Hematopoietic multipotent progenitor cell treated with erythropoietin and hydrocortisone succinate and interleukin-3 and kit ligand, for 8 days (in vitro differentiated cells): ENCODE results near the gene MEG3.

Source experiments
- DNase-seq: peaks from one replicate; pipeline ENCODE4 v3.0.0-alpha.2; 2015

Gene MEG3

DNA sequence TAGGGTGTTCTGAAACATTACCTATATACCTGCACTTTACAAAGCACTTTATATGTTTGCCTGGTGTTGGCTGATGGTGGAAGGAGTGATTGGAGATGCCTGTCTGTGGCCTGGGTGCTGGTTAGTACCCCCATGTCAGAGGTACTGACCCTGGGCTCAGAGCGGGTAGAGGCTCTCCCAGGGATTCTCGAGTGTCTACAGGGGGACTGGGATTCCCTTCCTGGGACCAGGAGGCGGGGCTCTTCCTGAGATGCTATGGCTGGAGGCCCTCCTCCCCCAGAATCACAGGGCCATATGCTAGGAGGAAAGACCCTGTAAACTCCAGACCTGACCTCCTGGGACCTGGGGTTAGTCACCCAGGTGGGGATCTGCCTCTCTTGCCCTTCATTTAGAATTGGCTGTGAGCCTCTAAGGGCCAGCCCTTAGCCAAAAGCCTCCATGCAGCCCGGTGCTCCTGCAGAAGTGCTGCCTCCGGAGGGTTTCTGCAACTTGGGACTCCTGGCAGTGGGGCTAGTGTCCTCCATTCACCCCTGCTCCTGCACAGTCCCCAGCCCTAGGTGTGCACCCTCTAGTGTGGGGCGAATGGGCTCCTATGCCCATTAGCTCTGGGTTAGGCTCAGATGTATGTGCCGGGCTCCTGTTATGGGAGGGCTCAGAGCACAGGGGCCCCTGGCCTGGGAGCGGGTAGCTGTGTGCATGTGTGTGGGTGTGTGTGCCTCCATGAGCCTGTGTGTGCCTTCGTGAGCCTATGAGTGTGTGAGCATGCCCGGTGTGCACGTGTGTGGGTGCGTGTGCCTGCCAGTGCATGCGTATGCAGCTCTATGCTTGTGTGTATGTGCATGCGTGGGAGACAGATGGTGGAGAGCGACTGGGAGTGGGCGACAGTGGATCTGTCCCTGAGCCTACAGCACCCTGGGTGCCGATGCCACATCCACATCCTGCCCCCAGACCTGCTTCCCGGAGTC, 41.0 kb downstream of the MEG3 start:
- no peak for DNase-seq

DNA sequence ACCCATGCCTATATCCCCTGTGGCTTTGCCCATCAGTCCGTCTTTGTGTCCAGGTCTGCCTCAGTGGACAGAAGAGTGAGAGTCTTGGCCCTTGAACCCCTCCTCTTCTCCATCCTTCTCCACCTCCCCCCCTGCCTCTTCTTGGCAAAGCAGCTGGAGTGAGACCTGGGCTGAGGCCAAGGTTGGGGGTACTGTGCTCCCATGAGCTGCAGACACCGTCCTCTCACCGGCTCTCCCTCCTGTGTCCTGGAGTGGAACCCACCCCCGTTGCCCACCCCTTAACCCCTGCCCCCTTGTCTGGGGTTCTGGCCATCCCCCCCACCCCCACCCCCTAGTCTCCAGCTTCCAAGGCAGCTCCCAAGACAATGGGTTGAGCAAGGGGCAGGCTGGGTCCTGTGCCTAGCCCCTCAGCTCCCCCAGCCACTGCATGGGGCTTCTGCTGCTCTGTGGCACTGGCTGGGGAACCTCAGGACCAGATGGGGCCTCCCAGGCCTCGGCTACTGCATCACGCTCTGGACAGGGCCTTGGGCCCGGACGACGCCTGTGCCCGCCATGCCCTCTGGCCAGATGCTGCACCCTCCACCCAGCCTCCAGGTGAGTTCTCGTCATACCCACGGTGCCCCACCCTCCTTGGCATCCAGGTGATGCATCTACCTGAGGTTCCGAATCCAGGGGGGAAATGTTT, 41.9 kb downstream of the MEG3 start:
- no peak for DNase-seq

DNA sequence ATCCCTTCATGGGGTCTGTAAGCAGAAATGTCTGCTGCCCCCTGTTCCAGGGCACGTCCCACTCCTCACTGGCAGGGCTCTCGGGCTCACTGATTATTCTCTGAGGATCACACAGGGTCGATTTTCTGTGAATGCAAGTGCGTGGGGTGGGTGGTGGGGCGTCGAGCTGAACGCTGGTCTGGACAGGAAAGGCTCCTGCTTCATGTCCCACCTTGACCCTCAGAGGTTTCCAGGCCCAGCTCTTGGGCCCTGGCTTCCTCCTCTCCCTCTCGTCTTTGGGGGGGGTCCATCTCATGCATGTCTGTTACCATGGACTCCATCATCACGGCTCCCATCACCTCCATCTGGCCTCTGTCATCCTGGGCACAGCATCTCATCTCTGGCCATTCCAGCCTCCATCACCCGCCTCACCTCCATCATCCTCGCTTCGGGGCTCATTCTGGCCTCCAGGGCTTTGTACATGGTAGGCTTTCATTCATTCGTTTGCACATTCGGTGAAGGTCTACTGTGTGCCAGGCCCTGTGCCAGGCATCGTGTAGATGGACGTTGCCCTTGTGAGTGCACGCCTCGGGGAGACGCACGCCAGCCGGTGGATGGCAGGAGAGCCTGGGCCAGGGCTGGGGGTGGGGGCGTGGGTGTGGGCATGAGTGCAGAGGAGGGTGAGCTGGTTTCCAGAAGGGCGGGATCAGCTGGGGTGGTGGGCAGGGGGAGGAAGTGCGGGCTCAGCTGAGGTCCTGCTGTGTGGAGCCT, 42.9 kb downstream of the MEG3 start:
- no peak for DNase-seq

DNA sequence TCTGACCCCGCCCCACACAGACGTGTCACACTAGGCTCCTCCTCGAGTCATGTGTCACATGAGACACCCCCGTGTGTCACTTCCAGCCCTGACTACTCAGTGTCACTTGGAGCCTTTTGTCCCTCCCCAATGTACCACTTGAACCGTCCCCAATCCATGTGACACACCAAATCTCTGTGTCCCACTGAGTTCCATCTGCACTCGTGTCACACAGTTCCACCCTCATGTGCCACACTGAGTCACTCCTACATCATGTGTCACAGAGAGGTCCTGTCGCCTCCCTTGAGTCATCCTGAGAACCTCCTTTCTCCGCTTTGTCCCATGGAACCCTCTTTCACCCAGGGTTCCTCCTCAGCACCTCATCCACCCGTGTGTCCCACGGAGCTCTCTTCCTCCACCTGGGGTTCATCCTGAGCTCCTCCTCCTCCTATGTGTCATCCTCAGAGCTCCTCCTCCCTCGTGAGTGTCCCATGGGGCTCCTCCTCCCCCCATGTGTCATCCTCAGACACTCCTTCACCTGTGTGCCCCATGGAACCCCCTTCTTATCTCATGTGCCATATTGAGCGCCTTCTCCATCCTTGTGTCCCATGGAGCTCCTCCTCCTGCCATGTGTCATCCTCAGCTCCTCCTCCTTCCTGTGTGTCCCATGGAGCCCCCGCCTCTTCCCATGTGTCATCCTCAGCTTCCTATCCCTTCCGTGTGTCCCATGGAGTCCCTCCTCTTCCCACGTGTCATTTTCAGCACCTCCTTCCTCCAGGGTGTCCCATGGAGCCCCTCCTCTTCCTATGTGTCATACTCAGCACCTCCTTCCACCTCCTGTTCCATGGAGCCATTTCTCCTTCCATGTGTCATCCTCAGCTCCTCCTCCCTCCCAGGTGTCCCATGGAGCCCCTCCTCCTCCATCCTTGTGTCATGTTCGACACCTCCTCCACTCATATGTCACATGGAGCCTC, 45.6 kb downstream of the MEG3 start:
- no peak for DNase-seq

DNA sequence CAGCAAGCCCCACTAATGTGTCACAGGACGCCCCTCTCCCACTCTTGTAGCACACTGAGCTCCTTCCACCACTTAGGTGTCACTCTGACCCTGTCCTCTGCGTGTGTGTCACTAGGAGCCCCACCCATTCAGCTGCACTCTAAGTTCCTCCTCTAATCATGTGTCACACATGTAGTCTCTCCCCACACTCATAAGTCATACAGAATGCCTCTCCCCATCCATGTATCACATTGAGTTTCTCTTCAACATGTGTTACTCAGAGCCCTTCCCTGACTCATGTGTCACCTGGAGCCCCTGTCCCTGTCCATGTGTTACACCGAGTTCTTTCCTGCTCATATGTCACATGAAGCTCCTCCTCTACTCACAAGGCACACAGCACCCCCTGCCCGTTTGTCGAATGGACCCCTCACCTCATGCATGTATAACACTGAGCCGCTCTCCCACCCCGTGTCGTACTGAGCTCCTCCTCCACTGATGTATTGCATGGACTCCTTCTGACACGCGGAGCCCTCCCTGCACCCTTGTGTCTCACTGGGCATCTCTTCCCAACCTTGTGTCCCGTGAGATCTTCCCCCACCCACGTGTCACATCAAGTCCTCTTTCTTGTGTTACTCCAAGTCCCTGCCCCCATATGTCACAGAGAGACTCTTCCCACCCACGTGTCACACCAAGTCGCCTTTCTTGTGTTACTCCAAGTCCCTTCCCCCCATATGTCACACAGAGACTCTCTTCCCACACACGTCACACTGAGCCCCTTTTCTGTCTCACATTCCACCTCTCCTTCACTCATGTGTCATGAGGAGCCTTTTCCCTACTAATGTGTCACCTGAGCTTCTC, 46.6 kb downstream of the MEG3 start:
- DNase-seq: no peak

DNA sequence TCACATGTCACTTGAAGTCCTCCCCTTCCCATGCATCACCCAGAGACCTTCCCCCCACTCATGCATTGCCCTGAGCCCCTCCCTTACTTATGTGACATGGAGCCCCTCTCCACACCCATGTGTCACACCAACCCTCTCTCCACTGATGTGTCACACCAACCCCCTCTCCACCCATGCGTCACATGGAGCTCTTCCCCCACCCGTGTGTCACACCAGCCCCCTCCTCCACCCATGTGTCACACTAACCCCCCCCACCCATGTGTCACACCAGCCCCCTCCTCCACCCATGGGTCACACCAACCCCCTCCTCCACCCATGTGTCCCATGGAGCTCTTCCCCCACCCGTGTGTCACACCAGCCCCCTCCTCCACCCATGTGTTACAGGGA, 47.2 kb downstream of the MEG3 start:
- DNase-seq: no peak

DNA sequence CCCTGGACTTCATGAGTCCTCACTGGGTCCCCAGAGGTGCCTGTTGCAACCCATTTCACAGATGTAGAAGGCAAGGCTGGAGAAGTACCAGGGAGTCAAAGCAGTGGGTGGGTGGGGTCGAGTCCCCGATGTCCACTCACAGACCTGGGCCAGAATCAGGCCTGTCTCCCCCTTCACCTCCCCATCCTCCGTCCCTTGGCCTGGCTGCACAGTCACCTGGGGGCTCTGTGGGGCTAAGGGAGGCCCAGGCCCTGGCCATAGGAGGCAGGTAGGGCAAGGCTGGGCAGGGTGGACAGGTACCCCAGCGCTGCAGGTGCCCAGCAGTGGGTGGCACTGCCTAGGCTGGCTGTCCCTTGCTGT, 48.1 kb downstream of the MEG3 start:
- no peak for DNase-seq

DNA sequence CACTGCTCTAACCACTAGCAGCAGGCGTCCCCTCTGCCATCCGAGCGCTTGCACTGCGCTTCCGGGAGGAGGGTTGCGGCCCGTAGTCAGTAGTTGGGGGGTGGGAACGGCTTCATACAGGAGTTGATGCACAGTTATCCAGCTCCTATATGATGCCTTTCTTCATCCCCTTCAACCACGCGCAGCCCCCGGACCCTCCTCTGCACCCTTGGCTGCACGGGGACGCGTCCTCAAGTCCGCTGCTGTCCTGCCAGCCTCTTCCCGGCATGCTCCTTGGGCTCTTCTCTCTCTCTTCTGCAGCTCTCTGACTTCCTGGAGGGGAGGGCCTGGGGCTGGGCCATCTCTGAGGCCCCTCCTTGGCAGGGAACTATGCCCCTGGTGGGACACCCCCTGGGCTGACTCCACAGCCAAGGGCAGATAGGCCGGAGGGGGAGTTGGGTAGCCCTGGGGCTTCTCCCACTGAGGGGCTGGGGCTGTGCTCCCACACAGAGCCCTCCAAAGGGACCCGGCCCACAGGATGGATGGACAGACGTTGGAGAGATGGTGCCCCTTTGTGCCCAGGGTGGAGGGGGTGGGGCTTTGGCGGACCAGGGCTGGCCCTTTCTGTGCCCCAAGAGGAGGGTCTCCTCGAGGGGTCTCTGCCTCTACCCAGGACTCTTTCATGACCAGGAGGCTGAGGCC, 48.6 kb downstream of the MEG3 start:
- DNase-seq: no peak

DNA sequence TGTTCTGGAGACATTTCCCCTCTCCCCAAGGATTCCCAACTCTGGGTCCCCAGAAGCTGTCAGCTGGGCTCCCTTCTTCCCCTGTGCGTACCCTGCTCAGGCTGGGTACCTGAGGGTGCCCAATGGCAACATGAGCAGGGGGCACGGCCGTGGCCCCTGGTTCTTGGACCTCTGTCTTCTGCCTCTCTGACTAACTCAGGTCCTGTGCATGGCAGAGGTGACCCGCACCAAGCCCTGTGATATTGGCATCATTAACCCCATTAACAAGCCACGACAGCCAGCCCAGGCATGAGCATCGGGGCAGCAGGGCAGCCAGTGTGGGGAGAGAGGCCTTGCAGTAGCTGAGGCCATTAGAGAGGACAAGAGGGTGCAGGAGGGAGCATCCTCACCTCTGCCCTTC, 49.2 kb downstream of the MEG3 start:
- no peak for DNase-seq

DNA sequence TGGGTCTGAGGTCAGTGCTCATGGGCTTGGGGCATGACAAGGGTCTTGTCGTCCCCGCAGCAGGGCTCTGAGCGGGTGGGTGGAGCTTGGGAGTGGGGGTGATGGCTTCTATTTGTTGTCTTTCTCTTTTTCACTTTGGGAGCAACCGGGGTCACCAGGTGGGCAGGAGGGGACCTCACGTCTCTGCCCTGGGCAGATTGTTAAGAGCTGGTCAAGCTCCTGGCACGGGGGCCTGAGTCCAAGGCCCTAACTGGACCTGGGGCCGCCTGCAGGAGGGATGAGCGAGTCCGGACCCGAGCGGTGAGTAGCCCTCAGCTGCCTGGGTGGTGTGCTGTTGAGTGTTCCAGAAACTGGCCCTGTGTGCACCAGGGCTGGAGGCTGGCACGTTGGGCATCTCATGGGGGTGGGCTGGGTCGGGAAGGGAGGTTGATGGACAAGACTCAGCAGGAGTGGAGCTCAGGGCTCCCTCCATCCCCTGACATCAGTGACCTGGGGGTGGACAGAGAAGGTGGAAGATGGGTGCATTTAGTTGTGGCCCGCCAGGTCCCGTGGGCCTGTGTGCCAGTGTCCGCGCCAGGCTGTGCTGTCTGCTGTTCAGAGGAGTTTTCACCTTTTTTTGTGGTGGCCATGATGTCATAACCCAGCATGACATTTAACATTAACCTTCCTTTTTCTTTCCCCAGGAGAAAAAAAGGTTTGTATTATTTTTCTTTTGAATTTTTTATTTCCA, 50.1 kb downstream of the MEG3 start:
- no peak for DNase-seq

DNA sequence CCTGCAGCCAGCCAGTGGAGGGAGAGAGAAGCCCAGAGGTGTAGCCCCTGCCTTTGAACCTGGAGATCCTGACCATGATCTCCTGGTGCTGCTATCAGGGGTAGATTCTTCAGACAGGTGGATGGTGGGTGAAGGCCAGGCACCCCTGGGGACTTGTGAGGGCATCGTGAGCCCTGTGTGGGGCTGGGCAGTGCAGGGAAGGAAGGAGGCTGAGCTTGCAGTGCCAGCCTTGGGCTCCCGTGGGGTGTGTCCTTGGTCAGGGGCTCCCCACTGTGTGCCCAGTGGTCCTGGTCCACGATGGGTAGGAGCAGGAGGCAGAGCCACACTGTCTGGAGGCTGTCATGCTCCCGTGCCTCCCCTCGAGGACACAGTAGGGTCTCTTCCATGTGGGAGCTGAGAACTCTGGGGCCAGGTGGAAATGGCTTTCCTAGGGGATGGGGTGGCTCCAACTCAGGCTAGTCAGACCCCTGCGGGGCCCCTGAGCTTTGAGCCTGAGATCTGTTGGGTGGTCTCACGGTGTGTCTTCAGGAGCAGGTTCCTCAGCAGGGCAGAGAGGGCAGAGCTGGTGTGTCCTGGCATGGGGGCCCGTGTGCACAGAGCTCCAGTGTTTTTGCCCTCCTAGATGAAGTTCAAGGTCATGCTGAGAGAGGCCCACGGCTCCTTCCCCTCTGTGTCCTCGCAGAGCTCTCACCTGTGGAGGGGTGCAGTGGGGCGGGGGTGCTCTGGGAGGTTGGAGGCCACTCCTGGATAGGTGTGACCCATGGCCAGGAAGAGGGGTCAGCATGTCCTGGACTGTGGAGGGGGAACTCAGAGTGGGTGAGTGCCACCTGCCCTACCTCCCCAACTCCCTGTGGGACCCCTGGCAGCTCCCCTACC, 52.6 kb downstream of the MEG3 start:
- DNase-seq: no peak

DNA sequence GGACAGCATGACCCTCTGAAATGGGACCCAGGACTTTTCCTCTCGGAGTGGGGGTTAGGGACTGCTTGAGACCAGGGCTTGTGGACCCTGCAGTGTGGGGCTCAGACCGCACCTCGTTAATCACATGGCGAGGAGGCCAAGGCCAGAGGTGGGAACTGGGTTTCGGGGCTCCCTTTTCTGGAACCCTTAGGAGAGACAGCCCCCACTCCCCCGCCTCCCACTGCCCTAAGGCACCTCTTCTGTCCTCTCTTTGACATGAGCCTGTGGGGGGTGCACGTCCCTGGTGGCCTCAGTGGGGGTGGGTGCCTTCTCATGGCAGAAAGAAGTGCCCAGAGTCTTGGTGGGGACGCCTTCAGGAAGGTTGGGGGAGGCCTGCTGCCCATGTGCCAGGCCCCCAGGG, 53.3 kb downstream of the MEG3 start:
- no peak for DNase-seq

DNA sequence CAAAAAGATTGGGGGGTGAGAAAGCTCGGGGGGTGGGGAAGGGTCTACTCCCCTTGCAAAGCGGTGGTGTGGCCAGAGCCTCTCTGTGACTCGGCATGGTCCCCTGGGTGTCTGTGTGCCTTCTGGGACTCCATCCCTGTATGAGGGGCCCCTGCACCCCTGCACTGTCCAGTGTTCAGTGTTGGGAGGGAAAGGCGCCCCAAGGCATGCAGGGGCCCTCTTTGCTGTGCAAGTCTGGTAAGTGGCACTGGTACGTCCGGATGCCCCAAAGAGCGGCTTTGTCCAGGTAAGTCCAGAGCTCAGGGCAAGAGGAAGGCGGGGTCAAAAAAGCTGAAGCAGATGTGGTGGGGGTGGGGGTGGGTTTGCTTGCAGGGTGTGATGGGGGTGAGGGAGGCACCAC, 53.9 kb downstream of the MEG3 start:
- DNase-seq: no peak

DNA sequence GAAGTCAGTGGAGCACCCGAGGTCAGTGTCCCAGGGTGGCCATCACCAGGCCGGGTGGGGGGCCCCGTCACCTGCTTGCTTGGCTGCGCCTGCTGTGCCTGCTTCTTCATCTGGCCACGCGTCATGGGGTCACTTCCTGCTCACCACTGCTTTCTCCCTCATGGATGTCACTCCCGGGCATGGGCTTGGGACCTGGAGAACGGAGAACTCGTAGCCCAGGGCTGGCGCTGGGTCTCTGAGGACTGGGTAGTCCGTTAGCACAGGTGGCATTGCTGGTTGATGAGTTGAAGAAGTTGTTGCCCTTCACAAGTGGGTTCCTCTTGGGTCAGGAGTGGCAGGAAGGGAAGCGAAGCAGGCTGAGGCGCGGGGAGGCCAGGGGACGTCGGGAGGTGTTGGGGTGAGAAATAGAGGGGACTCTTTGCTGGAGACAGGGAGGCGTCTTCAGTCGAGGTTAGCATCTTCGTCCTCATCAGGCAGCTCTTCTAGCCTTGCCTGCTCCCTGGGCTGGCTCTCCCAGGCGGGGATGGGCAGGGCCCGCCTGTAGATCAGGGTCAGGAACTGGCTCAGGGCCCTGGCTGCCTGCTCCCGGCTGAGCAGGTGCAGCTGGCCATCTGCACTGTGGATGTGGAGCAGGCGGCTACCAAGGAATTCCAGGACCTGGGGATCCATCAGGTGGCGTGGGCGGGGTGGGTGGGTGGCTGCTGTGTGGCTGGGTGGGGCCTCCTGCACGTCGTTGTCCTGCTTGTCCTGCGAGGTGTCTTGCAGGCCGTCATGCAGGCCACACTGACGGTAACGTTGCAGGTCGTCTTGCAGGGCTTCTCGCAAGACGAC, 54.6 kb downstream of the MEG3 start:
- no peak for DNase-seq

DNA sequence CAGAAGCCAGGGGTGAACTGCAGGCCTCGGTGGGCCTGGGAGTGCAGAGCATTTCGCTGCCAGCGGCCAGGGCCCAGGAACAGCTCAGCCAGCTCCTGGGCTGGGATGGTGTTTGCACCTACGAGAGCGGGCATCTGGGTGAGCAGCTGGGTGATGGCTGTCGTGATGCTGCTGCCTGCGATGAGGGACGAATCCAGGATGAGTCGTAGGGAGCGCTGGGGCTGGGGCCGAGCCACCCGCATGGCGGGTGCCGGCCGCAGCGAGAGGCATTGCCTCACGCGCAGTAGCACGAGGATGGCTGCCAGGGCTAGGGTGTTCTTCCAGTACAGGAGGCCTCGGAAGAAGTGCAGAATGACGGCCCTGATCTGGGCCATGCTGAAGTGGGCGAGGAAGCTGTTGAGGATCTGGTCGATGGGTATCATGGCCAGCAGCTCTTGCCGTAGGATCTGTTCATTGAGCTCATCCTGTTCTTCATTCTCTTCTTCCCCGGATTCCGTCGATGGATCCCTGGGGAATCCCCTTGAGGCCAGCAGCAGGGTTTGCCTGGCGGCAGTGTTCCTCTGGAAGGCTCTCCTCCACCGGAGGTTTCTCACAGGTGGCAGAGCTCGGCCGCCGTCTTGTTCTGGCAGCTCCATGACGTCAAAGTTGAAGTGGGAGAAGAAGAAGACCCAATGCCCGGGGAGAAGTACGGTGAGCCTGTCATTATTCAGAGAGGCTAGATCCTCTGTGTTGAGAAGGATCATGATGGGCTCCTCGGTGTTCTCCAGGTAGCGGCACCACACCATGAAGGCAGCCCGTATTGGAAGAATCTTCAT, 55.5 kb downstream of the MEG3 start:
- DNase-seq: no peak

DNA sequence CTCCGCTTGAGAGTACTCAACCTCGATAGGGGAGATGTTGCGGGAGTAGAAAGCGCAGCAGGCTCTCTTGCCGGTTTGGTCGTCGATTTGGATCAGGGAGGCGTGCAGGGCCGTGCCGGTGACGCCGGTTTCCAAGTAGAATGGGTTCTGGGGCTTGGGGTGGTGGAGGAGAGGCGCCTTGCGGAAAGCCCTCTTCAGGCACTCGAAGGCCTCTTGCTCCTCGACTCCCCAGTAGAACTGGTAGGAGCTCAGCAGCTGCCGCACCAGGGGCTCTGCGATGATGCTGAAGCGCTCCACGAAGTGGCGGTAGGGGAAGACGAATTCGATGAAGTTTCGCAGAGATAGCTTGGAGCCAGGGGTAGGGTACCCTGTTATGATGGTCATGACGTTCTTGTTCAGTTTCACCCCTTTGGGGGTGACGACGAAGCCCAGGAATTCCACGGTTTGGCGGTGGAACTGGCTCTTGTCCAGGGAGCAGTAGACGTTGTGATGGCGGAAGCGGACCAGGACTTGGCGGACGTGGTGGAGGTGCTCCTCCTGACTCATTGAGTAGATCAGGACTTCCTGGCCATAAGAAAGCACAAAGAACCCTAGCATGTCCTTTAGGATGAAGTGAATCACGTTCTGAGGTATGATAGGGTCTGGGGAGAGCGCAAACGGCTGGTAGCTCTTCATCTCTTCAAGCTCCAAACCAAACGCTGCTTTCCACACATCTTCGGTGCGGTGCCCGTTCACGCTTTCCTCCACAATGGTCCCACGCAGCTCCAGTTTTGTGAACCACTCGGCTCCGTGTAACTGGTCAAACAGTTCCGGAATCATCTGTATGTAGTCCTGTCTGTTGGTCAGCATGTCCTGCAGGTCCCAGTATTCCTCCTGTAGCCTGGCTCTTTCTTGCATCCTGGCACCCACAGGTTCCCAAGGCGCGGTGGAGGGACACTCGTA, 56.4 kb downstream of the MEG3 start:
- no peak for DNase-seq
